ENCODE results near the gene PTGES. TPM values are rescaled to one million over a fixed set of nuclear protein-coding genes. Genes with fewer than 3 reads are reported as not detected.

PTGES gene
- total RNA-seq, 3 donors from 2014 or later, result 3.4 to 10.8 (median 5.2) TPM

DNA sequence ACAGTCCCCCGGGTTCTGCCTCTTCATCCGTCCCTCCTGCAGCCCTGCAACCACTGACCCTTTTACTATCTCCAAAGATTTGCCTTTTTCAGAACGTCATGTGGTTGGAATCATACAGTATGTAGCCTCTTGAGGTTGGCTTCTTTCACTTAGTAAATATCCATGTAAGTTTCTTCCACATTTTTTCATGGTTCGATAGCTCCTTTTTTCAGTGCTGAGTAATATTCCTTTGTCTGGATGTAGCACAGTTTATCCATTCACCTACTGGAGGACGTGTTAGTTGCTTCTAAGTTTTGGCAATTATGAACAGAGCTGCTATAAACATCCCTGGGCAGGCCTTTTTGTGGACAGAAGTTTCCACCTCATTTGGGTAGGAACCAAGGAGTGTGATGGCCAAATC is 60.3 kb downstream of the PTGES start:
- H3K36me3 ChIP-seq (ENCODE audit: low read depth), result no peaks in the 10 kb centered on the region
- no peak overlapping the region for H3K4me3 ChIP-seq
- DNase-seq, result no peak
- ATAC-seq, result no peak
- H3K4me1 ChIP-seq (ENCODE audit: low read depth), result peaks cover 5% of the 10 kb centered on the region
- no peak for TF ChIP-seq CTCF (IDR thresholded peaks at IDR 0.05)
- H3K9me3 ChIP-seq, result no peaks in the 10 kb centered on the region
- intact Hi-C loops (cut with DNase I, micrococcal nuclease), result no loop called here

Other genes starting within 250 kb of the PTGES start
- not detected for gene C9orf50, start 131.9 kb downstream of the PTGES start, total RNA-seq
- gene NTMT1, start 126.9 kb downstream of the PTGES start, total RNA-seq, result 10 to 100 TPM; 22.0 to 32.0 (median 26.2) TPM
- gene ASB6, start 110.9 kb downstream of the PTGES start, total RNA-seq, result 10 to 100 TPM; 16.1 to 21.3 (median 17.5) TPM
- 1 to 10 TPM in 1 of 3 donors, under 1 TPM in 2; 0.38 to 1.6 (median 0.89) TPM for gene PRRX2, start 87.4 kb downstream of the PTGES start, total RNA-seq
- 10 to 100 TPM; 37.3 to 63.5 (median 49.2) TPM for gene TOR1B, start 50.1 kb upstream of the PTGES start, total RNA-seq
- 10 to 100 TPM; 30.8 to 35.8 (median 35.2) TPM for gene TOR1A, start 71.1 kb upstream of the PTGES start, total RNA-seq
- gene C9orf78, start 82.2 kb upstream of the PTGES start, total RNA-seq, result 10 to 100 TPM; 35.1 to 47.5 (median 37.3) TPM
- gene USP20, start 82.4 kb upstream of the PTGES start, total RNA-seq, result 10 to 100 TPM; 20.2 to 32.3 (median 22.9) TPM

Measured in mucosa of descending colon (tissue), 3 donors.